ENCODE measurements around the gene SLC25A38.

DNA sequence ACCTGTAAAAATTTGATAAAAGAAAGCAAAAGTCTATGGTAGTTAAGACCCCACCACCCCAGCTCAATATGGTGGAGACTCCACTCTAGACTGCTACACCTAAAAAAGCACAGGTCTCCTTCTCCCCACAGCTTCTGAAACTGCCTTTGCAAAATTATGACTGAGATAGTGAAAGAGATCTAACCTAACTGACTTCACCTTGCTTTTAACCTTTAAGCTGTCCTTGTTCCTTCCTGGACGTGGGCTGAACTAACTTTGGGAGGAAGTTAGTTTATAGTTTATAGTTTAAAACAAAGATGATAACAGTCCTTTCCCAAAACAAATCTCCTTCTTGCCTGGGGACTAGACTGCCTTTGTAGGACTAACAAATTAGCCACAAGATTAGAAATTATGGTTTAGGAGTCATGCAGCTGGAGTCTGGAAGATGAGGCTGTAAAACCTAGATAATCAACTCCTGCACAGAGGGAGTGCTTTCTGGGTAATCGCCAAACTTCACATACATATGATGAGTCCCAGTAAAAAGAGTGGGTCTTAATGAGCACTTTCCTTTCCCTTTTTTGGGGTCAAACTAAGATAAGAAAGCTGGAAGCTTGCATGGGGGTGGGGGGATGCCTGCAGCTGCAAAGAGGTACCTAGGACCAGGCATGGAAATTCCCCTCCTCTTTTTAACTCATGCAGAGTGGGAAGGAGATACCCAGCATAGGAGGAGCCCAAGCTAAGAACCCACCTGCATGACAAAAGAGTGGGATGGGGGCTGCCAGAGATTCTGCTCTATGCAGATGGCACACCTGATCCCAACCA lies 36.2 kb upstream of the SLC25A38 start:
- TF ChIP-seq ZFX (IDR thresholded peaks at IDR 0.05) (no peak), POLR2A (IDR thresholded peaks at IDR 0.05; ENCODE audit: borderline replicate concordance, extremely low read depth, insufficient read depth, insufficient read length) (no peak), EGR1 (IDR thresholded peaks at IDR 0.05; ENCODE audit: low read depth) (no peak), EZH2 (IDR thresholded peaks at IDR 0.05) (no peak), CEBPB (IDR thresholded peaks at IDR 0.05; ENCODE audit: low read depth) (no peak), CTCF (IDR thresholded peaks at IDR 0.05 in 2 of 3, conservative IDR thresholded peaks at IDR 0.05 in 1 of 3; ENCODE audit: borderline replicate concordance in 1 of 3, insufficient read depth in 1 of 3, low read depth in 2 of 3, low read length in 2 of 3) (no peak)

Measured in HCT116 (cell line).